Thoracic aorta (tissue), 2 donors: ENCODE data around the gene ABCG5. TPM values are rescaled to one million over a fixed set of nuclear protein-coding genes. Genes with fewer than 3 reads are reported as not detected.

Source experiments
- ATAC-seq: fragments of 150-250 bp; one replicate; pipeline ENCODE4 v1.8.0; 2017; ENCODE audit warnings: low read depth; ENCODE audit not compliant: insufficient number of reproducible peaks, low FRiP score
- DNase-seq: peaks from one replicate; pipeline ENCODE4 v3.0.0-alpha.2; 2020; ENCODE audit warnings: low spot score
- H3K27ac ChIP-seq, 2 donors: fragments of 200-600 bp; sonication (generic); 1 replicate in 1 of 2; 2 replicates in 1 of 2; pipeline ENCODE4 v1.5.1; 2016; ENCODE audit warnings: mild to moderate bottlenecking in 2 of 2, moderate library complexity in 2 of 2
- H3K27me3 ChIP-seq: fragments of 200-600 bp; sonication (generic); replicated peaks from 2 replicates; pipeline ENCODE4 v1.6.0; 2016; ENCODE audit warnings: mild to moderate bottlenecking; ENCODE audit not compliant: insufficient read depth
- H3K36me3 ChIP-seq: fragments of 200-600 bp; sonication (generic); one replicate; pipeline ENCODE4 v1.5.1; 2016
- H3K4me1 ChIP-seq, 2 donors: fragments of 200-600 bp; sonication (generic); 1 replicate in 1 of 2; 2 replicates in 1 of 2; pipeline versions ENCODE4 v1.5.1 to v1.6.0; 2016; ENCODE audit warnings: low read depth in 2 of 2, mild to moderate bottlenecking in 1 of 2; ENCODE audit not compliant: control insufficient read depth in 1 of 2
- H3K4me3 ChIP-seq: fragments of 200-600 bp; sonication (generic); 2 replicates; pipeline ENCODE4 v1.5.1; 2016; ENCODE audit warnings: mild to moderate bottlenecking
- H3K9me3 ChIP-seq: fragments of 200-600 bp; sonication (generic); 2 replicates; pipeline ENCODE4 v1.5.1; 2016
- CTCF ChIP-seq: fragments of 200-600 bp; sonication (generic); IDR thresholded peaks from one replicate; pipeline ENCODE4 v1.5.1; 2019; ENCODE audit warnings: antibody characterized with exemption
- total RNA-seq, 2 donors: library from RNA; depleted of rRNA; stranded (reverse); fragments of >200 nt; gene quantifications; one replicate each; pipeline versions ENCODE4 v1.1.0 to v1.2.3, GENCODE V29; 2016

ABCG5 gene
- total RNA-seq, 2 donors from 2014 or later: not detected

GRCh38 chr2:43788646-43789045, 50.0 kb downstream of the ABCG5 start:
- peaks cover 0 to 3% of the 10 kb centered on the region in 2 donors for H3K4me1 ChIP-seq
- no peaks in the 10 kb centered on the region for H3K27me3 ChIP-seq
- H3K4me3 ChIP-seq: no peak overlapping the region
- no peak for TF ChIP-seq CTCF
- H3K27ac ChIP-seq: no peak overlapping the region
- no peaks in the 10 kb centered on the region for H3K9me3 ChIP-seq
- H3K36me3 ChIP-seq: no peaks in the 10 kb centered on the region
- ATAC-seq (no peak), DNase-seq (no peak)

- Histone ChIP-seq H3K4me3 (no peak overlapping the region), H3K4me1 (peaks cover 0 to 3% of the 10 kb centered on the region in 2 donors), H3K27ac (no peak overlapping the region), H3K36me3 (no peaks in the 10 kb centered on the region), H3K9me3 (no peaks in the 10 kb centered on the region), H3K27me3 (no peaks in the 10 kb centered on the region)
- TF ChIP-seq CTCF: no peak
- DNase-seq: no peak
- ATAC-seq: no peak
Observed at GRCh38 chr2:43787895-43788294, 50.7 kb downstream of the ABCG5 start.

GRCh38 chr2:43778233-43778632, 60.4 kb downstream of the ABCG5 start:
- Histone ChIP-seq H3K4me3 (no peak overlapping the region), H3K9me3 (no peaks in the 10 kb centered on the region), H3K36me3 (no peaks in the 10 kb centered on the region), H3K27ac (no peak overlapping the region), H3K4me1 (peaks cover 0 to 12% of the 10 kb centered on the region in 2 donors), H3K27me3 (no peaks in the 10 kb centered on the region)
- no peak for ATAC-seq
- no peak for TF ChIP-seq CTCF
- no peak for DNase-seq

- peaks cover 0 to 12% of the 10 kb centered on the region in 2 donors for H3K4me1 ChIP-seq
- H3K27ac ChIP-seq: no peak overlapping the region
Observed at GRCh38 chr2:43777306-43777926, 61.2 kb downstream of the ABCG5 start.

GRCh38 chr2:43776324-43776723, 62.3 kb downstream of the ABCG5 start:
- Histone ChIP-seq H3K4me3 (no peak overlapping the region), H3K36me3 (no peaks in the 10 kb centered on the region), H3K27me3 (no peaks in the 10 kb centered on the region), H3K9me3 (no peaks in the 10 kb centered on the region), H3K4me1 (peaks cover 0 to 12% of the 10 kb centered on the region in 2 donors), H3K27ac (no peak overlapping the region)
- no peak for ATAC-seq
- TF ChIP-seq CTCF: no peak
- no peak for DNase-seq

More at GRCh38 chr2:43777306-43777926, 61.2 kb downstream of the ABCG5 start:
- TF ChIP-seq CTCF: no peak
- DNase-seq (no peak), ATAC-seq (no peak)
- Histone ChIP-seq H3K9me3 (no peaks in the 10 kb centered on the region), H3K27me3 (no peaks in the 10 kb centered on the region), H3K36me3 (no peaks in the 10 kb centered on the region), H3K4me3 (no peak overlapping the region)
